GM21367 (cell line): ENCODE data around the gene FSTL1.

Experiments
- ATAC-seq: cut with Tn5 transposase; IDR thresholded peaks from one replicate; pipeline ENCODE4 v1.9.1; 2021; ENCODE audit not compliant: unreplicated experiment

FSTL1 gene

GRCh38 chr3:120468635-120469295 is 18.0 kb upstream of the FSTL1 start:
- ATAC-seq: no peak

- ATAC-seq: no peak
Observed at GRCh38 chr3:120462409-120462959, 11.7 kb upstream of the FSTL1 start.

GRCh38 chr3:120461416-120461815 is 10.6 kb upstream of the FSTL1 start:
- no peak for ATAC-seq

GRCh38 chr3:120460862-120461261 is 10.1 kb upstream of the FSTL1 start:
- ATAC-seq: no peak

GRCh38 chr3:120460181-120460790 is 9.5 kb upstream of the FSTL1 start:
- no peak for ATAC-seq

- ATAC-seq: no peak
Observed at GRCh38 chr3:120459196-120459595, 8.4 kb upstream of the FSTL1 start.

GRCh38 chr3:120457827-120458226 is 7.0 kb upstream of the FSTL1 start:
- no peak for ATAC-seq

GRCh38 chr3:120454076-120454689 is 3.4 kb upstream of the FSTL1 start:
- ATAC-seq: no peak

GRCh38 chr3:120452816-120453215 is 2.0 kb upstream of the FSTL1 start:
- ATAC-seq: no peak

GRCh38 chr3:120451806-120452205 is 1.0 kb upstream of the FSTL1 start:
- ATAC-seq: no peak

- no peak for ATAC-seq
Observed at GRCh38 chr3:120451272-120451761, 525 bp upstream of the FSTL1 start.

- ATAC-seq: no peak
Observed at GRCh38 chr3:120449701-120450599, 842 bp downstream of the FSTL1 start.

- ATAC-seq: no peak
Observed at GRCh38 chr3:120449251-120449650, 1.5 kb downstream of the FSTL1 start.

GRCh38 chr3:120448756-120449155 is 2.0 kb downstream of the FSTL1 start:
- no peak for ATAC-seq

- no peak for ATAC-seq
Observed at GRCh38 chr3:120446891-120447668, 3.7 kb downstream of the FSTL1 start.

- no peak for ATAC-seq
Observed at GRCh38 chr3:120445654-120446053, 5.1 kb downstream of the FSTL1 start.

- no peak for ATAC-seq
Observed at GRCh38 chr3:120443626-120444123, 7.1 kb downstream of the FSTL1 start.

GRCh38 chr3:120442975-120443517 is 7.7 kb downstream of the FSTL1 start:
- ATAC-seq: no peak

GRCh38 chr3:120441776-120442175 is 9.0 kb downstream of the FSTL1 start:
- no peak for ATAC-seq

GRCh38 chr3:120440762-120441161 is 10.0 kb downstream of the FSTL1 start:
- ATAC-seq: no peak
